GM12864 (cell line): ENCODE results near the gene MYO15B.

Experiments used
- DNase-seq: peaks from one replicate; pipeline ENCODE4 v3.0.0-alpha.2; 2011; ENCODE audit warnings: low read depth
- H3K4me3 ChIP-seq: 2 replicates; pipeline ENCODE4 v1.5.1; 2011; ENCODE audit warnings: mild to moderate bottlenecking, low read depth, low read length, control low read depth
- TF ChIP-seq, protein P1 (sequence below): IDR thresholded peaks from 2 replicates; pipeline ENCODE4 v1.5.1; 2011; ENCODE audit warnings: low read depth, mild to moderate bottlenecking, moderate library complexity, low read length, control low read depth, inconsistent platforms; ENCODE audit errors: missing control alignments

Gene MYO15B

DNA sequence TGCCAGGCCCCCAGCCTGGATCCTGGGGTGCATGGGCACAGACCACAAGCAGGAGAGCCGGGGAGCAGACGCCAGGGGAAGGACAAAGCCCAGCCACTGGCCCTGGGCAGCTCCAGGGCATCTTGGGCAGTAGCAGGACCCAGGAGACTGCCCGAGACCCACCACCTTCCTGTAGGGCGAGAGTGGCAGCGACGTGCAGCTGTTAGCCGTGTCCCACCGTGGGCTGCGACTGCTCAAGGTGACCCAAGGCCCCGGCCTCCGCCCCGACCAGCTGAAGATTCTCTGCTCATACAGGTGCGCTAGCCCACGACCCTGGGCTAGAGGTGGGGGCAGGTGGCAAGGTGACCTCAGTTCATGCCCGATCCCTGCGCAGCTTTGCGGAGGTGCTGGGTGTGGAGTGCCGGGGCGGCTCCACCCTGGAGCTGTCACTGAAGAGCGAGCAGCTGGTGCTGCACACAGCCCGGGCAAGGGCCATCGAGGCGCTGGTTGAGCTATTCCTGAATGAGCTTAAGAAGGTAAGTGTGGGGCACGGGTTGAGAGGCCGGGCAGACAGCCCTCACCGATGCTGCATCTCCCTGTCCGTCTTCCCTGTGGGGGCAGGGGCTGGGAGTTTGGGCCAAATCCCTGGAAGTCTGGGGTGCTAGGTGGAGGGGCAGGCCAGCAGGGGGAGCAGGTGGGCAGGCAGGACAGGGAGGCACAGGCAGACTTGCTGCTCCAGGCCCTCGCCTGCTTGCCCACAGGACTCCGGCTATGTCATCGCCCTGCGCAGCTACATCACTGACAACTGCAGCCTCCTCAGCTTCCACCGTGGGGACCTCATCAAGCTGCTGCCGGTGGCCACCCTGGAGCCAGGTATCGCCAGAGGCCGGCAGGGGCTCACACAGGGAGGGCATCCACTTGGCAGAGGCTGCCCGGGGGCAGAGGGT is 32.2 kb downstream of the MYO15B start:
- no peak overlapping the region for H3K4me3 ChIP-seq
- no peak for DNase-seq
- TF ChIP-seq, protein P1, sequence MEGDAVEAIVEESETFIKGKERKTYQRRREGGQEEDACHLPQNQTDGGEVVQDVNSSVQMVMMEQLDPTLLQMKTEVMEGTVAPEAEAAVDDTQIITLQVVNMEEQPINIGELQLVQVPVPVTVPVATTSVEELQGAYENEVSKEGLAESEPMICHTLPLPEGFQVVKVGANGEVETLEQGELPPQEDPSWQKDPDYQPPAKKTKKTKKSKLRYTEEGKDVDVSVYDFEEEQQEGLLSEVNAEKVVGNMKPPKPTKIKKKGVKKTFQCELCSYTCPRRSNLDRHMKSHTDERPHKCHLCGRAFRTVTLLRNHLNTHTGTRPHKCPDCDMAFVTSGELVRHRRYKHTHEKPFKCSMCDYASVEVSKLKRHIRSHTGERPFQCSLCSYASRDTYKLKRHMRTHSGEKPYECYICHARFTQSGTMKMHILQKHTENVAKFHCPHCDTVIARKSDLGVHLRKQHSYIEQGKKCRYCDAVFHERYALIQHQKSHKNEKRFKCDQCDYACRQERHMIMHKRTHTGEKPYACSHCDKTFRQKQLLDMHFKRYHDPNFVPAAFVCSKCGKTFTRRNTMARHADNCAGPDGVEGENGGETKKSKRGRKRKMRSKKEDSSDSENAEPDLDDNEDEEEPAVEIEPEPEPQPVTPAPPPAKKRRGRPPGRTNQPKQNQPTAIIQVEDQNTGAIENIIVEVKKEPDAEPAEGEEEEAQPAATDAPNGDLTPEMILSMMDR: peak; percentile 59

DNA sequence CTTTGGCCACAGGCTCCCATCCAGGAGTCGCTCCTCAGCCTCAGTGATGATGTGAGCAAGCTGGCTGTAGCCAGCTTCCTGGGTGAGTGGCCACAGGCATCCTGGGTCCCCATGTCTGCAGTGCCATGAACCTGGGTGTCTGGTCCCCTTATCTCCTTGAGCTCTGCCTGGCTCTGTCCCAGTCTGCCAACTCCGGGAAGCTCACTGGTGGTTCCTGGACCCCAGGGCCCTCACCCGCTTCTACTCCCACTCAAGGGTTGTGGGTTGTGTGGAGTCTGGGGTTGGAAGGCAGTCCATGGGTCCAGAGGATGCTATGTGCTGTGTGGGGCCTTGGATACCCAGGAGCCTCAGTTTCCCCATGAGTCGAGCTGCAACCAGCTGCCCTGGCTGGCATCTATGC is 33.9 kb downstream of the MYO15B start:
- DNase-seq: no peak
- TF ChIP-seq, protein P1: no peak
- H3K4me3 ChIP-seq: no peak overlapping the region

DNA sequence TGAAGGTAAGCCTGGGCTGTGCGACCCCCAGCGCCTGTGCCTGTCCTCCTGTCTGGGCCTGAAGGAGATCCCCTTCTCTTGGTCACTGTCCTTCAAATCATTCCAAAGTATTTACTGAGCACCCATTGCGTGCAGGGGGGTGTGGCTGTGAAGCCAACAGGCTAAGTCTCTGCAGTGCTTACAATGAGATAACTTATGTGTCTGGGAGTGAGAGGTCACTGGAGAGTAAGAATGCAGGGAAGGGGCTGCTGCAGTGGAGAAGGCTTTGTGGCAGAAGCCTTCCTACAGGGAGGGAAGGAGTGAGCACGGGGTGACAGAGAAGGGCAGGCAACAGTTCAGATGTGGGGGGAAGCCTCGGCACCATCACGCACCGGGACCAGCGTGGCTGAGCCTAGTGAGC is 34.5 kb downstream of the MYO15B start:
- no peak for DNase-seq
- TF ChIP-seq, protein P1: no peak
- H3K4me3 ChIP-seq: no peak overlapping the region

DNA sequence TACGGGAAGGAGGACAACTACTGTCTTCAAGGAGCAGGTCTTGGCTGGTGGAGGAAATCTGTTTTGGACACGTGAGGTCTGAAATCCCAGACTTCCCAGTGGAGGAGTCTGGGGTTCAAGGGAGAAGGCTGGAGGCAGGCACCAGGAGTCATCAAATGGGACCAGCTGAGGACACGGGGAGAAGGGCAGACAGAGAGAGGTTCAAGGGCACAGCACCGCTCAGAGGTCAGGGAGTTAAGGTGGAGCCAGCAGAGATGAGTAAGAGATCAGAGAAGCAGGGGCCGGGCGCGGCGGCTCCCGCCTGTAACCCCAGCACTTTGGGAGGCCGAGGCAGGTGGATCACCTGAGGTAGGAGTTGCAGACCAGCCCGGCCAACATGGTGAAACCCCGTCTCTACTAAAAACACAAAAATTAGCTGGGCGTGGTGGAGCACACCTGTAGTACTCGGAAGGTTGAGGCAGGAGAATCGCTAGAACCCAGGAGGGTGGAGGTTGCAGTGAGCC is 35.2 kb downstream of the MYO15B start:
- TF ChIP-seq, protein P1: no peak
- no peak for DNase-seq

DNA sequence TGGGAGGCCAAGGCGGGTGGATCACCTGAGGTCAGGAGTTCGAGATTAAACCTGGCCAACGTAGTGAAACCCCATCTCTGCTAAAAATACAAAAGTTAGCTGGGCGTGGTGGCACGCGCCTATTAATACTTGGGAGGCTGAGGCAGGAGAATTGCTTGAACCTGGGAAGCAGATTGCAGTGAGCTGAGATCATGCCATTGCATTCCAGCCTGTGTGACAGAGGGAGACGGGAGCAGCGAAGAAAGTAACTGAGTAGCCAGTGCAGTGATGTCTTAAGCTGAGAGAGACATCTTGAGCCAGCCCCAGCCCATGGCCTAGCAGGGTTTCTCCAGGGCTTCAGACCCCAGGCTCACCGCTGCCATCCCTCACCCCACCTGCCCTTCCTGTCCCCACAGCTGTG is 35.8 kb downstream of the MYO15B start:
- TF ChIP-seq, protein P1: no peak
- no peak for DNase-seq

More for the DNA sequence above, 35.2 kb downstream of the MYO15B start:
- no peak overlapping the region for H3K4me3 ChIP-seq

DNA sequence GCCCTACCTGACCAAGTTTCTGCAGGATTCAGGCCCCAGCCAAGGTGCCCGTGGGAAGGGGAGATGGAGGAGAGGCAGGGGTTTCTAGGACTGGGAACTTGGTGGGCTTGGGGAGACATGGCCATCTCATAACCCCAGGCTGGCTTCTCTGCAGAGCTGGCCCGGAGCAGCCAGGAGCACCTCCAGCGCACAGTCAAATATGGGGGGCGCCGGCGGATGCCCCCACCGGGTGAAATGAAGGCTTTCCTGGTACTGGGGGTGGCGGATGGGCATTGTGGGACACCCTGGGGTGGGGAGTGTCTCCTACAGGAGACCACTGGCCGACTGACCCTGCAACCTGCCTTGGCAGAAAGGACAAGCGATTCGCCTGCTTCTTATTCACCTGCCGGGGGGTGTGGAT is 36.4 kb downstream of the MYO15B start:
- DNase-seq: no peak
- TF ChIP-seq, protein P1: no peak
- no peak overlapping the region for H3K4me3 ChIP-seq

More for the DNA sequence above, 35.8 kb downstream of the MYO15B start:
- H3K4me3 ChIP-seq: no peak overlapping the region
